DMS114 treated with DMSO at 0.1 percent for 48 hours (cell line): Measurements from ENCODE around the gene RMRP.
"Not testable (repeated sequence)": the region's sequence is repeated elsewhere in the genome, so short reads cannot be mapped to it uniquely, and the experiment has no call there.

Source experiments
- DNase-seq: peaks from one replicate; lab custom pipeline; 2025; ENCODE audit not compliant: unreplicated experiment; lab: John Stamatoyannopoulos, UW

RMRP gene

DNA sequence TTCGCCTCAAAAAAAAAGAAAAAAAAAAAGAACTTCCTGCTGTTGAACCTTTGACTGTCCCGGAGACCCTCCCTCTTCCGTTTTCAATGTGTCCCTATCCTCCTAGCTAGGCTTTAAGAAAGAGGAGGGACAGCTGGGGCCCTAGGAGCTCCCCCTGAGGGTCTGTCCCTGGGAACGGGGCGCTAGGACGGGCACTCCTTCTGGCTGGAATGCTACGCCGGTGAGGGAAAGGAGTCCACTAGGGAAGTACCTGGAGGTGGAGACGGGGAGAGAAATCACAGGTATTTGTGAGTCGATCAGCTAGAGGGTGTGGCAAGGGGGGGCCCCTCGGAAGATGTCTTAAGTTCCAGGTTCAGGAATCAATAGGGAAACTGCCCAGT, 11.7 kb downstream of the RMRP start:
- no peak for DNase-seq

DNA sequence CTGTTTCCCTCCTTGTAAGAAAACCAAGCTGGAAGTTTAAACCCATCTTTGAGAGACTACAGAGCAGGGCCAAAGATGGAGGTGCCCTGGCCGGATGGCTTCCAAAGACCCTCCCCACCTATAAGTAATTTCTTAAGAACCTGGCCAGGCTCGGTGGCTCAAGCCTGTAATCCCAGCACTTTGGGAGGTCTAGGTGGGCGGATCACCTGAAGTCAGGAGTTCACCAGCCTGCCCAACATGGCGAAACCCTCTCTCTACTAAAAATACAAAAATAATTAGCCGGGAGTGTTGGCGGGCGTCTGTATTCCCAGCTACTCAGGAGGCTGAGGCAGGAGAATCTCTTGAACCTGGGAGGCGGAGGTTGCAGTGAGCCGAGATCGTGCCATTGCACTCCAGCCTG, 12.1 kb downstream of the RMRP start:
- not testable (repeated sequence) for DNase-seq

DNA sequence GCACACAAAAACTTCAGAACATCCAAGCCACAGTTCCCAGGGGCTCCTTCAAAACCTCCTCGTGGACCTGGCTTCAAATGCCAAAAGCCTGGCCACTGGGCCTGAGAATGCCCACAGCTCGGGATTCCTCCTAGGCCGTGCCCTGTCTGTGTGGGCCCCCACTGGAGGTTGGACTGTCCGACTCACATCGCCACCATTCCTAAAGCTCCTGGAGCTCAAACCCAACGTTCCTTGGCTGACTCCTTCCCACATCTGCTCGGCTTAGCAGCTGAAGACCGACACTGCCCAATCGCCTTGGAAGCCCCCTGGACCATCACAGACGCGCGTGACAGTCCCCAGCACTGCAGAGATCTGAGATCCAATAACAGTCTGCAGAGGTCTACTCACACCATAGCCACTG, 14.8 kb downstream of the RMRP start:
- DNase-seq, result no peak

DNA sequence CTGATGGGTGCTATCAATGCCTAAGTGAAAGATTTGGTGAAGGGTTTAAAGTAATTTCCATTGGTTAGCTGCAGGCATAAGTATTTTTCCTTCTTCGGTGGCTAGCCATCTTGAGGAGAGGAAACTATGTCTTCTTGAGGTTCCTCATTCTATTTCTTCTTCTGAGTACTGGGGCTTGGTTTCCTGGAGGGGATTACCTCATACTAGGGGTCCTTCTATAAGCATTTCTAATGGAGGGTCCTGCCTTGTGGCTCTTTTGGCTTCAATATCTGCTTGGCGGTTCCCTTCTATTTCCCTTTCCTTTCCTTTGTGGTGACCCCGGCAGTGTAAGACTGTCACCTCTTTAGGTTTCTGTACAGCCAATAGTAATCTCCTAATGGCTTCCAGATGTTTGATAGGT, 16.3 kb downstream of the RMRP start:
- DNase-seq, result not testable (repeated sequence)

DNA sequence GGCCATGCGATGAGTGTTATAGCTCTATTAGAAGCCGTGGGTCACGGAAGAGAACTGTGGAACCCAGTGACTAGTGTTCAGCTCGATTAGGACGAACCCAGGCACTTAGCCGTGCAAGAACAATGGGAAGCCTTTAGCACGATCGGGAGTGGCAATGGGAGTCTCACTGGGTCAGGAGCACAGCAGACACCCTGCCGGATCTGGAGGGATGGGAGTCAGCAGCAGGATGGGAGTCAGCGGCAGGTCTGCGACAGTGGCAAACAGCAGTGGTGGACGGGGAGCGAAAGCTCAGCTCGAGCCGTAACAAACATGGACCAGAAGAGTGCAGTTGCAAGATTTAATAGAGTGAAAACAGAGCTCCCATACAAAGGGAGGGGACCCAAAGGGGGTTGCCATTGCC, 17.4 kb downstream of the RMRP start:
- DNase-seq, result not testable (repeated sequence)

DNA sequence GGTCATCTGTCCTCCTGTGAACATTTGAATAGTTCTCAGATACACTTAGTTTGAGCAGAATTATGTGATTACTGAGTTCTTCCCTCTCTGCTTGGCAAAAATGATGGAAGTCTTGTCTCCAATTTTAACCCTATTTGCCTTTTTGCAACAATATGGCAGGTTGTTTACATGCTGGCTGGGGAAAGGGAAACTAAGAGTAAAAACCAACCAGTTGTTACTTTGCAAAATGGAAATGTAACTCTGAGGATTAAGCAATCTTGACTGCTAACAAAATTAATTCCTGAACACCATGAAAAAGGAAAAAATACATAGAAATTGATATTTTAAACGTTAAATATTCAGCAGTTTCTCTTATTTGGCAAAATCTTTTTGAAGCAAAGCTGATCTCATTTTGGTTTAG, 18.2 kb downstream of the RMRP start:
- DNase-seq, result no peak

DNA sequence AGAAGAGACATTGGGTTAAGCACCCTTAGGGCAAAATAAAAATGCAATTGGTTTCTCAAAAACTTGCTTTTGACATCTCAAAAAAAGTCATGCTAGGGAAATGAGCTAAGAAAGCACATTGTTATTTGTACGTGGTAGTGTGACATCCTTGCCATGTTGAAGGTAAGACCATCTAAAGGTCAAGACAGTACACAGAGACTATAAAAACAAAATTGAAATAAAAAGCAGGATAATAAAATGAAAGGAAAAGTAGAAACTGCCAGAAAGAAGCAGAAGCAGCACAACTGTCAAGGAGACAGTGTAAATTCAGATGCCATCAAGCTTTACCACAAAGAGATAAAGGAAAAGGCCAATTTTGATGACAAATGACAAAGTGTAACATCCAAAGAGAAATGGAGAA, 18.6 kb downstream of the RMRP start:
- DNase-seq, result not testable (repeated sequence)

DNA sequence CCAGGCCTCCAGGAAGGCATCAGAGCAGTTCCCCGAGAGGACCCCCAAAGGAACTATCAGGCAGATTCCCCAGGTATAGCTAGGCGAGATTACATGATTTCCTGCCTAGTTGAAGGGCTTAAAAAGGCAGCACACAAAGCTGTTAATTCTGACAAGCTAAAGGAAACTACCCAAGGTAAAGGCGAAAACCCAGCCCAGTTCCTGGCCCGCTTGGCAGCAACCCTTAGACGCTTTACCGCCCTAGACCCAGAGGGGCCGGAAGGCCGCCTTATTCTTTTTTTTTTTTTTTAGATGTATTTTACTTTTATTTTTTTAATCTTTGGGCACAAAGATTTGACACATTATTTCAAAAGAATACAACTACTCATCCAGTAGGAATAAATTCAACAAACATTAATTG, 19.1 kb downstream of the RMRP start:
- DNase-seq, result not testable (repeated sequence)

DNA sequence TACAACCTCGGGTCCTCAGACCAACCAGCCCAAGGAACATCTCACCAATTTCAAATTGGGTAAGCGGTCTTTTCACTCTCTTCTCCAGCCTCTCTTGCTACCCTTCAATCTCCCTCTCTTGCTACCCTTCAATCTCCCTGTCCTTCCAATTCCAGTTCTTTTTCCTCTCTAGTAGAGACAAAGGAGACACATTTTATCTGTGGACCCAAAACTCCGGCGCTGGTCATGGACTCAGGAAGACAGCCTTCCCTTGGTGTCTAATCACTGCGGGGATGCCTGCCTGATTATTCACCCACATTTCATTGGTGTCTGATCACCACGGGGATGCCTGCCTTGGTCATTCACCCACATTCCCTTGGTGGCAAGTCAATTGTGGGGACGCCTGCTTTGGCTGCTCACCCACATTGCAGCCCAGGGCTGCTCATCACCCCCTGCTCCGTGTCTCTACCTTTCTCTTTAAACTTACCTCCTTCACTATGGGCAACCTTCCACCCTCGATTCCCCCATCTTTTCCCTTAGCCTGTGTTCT, 20.3 kb downstream of the RMRP start:
- DNase-seq, result not testable (repeated sequence)

DNA sequence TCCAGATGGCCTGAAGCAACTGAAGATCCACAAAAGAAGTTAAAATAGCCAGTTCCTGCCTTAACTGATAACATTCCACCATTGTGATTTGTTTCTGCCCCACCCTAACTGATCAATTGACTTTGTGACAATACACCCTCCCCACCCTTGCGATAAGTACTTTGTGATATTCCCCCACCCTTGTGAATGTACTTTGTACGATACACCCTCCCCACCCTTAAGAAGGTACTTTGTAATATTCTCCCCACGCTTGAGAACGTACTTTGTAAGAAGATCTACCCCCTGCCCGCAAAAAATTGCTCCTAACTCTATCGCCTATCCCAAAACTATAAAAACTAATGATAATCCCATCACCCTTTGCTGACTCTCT, 21.0 kb downstream of the RMRP start:
- not testable (repeated sequence) for DNase-seq

DNA sequence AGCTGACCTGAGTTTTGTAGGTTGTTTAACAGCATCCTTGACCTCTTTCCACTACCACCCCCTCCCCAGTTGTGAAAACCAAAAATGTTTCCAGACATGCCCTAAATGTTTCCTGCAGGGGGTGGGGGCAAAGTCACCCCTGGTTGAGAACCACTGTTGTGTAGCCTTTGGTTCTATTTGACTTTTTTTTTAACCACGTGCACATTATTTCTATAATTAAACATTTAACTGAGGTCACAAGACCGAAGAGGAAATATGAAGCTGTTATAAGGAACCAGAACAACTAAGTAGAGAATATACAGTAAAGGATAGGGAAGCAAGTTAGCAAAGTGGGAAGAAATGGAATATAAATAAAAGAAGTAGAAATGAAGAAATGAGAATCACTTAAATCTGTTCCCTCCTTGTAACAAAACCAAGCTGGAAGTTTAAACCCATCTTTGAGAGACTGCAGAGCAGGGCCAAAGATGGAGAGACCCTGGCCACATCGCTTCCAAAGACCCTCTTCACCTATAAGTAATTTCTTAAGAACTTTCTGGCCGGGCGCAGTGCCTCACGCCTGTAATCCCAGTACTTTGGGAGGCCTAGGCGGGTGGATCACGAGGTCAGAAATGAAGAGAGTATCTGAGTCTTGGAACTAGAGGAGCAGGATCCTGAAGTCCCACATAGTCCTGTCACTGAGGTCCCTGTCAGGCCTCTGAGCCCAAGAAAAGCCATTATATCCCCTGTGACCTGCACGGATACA, 21.5 kb downstream of the RMRP start:
- DNase-seq, result no peak

DNA sequence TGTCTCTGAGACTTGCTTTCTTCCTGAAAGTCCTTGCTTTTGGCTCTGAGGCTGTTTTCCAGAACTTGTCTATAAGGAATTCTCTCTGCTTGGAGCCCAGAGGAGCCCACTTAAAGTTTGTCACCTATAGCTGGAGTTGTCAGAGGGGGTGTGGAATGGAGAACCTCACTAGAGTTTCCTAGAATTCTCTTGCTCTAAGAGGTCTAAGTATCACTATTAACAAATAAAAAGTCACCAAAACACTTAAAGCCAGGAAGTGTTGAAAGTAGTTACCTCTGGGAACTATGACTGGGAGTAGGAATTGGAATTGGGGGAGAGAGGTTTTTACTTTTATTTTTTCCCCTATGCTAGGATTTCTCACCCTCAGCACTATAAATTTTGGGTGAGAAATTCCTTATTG, 22.1 kb downstream of the RMRP start:
- no peak for DNase-seq

DNA sequence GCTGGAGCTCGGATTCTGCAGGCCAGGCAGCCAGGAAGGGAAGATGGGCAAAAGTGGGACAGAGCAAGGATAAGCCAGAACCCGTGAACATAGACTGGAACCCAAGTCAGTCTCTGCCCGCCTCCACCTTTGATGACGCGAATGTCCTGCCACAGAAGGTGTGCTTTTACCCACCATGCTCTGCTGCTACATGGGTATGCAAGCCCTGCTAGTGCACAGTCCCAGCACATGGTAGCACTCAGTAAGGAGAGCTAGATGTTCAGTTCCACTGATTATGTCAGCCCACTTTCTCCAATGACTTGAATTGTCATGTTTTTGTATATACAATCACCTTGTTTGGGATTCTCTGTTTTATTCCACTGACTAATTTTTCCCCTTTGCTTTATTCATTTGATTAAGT, 28.2 kb downstream of the RMRP start:
- no peak for DNase-seq

DNA sequence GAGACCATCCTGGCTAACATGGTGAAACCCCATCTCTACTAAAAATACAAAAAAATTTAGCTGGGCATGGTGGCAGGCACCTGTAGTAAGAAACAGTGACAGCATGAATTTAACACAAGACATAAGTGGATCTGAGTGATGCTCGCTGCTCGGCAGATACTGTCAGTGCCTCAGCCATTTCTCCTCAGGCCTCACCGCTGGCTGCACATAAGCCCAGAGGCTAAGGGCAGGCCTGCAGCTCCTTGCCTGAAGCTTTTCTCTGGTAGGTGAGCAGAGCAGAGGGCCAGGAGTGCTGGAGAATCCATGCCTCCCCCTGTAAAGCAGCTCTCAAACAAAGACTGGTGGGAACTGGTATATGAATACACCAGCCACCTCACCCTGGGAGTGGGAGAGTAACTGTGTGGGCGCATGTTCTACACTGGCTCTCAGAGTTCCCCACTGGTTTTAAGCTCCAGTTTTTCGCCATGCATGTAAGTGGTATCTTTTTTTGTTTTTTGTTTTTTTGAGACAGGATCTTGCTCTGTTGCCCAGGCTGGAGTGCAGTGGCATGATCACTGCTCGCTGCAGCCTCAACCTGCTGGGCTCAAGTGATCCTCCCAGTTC, 29.3 kb downstream of the RMRP start:
- DNase-seq, result no peak

DNA sequence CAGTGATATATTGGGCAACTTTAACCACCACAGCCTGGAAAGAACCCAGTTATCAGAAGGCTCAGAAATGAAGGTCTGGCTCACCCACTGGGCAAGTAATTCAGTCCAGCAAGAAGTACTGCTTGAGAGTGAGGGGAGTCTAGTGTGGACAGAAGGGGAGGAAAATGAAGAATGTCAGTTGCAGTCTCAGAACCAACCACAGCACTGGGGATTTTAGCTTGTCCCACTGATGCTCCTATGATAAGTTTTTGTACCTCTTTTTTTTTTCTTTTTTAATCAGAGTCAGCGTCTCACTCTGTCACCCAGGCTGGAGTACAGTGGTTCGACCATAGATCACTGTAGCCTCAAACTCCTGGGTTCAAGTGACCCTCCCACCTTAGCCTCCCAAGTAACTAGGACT, 30.2 kb downstream of the RMRP start:
- no peak for DNase-seq

DNA sequence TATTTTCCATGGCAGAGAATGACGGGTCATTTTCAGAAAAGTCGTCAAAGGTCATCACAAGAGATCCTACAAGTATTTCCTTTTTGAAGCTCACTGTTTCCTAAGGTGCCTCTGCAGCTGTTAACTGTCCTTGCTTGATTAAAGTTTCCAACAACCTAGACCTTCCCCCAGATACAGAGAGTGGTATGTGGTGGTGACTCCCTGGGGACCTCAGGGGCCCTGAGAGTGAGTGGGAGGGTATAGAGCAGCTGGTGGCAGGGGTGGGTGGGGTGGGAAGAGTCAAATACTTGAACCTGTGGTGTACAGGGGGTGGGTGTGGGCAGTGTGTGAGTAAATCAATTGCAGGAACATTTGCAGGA, 38.0 kb downstream of the RMRP start:
- no peak for DNase-seq

DNA sequence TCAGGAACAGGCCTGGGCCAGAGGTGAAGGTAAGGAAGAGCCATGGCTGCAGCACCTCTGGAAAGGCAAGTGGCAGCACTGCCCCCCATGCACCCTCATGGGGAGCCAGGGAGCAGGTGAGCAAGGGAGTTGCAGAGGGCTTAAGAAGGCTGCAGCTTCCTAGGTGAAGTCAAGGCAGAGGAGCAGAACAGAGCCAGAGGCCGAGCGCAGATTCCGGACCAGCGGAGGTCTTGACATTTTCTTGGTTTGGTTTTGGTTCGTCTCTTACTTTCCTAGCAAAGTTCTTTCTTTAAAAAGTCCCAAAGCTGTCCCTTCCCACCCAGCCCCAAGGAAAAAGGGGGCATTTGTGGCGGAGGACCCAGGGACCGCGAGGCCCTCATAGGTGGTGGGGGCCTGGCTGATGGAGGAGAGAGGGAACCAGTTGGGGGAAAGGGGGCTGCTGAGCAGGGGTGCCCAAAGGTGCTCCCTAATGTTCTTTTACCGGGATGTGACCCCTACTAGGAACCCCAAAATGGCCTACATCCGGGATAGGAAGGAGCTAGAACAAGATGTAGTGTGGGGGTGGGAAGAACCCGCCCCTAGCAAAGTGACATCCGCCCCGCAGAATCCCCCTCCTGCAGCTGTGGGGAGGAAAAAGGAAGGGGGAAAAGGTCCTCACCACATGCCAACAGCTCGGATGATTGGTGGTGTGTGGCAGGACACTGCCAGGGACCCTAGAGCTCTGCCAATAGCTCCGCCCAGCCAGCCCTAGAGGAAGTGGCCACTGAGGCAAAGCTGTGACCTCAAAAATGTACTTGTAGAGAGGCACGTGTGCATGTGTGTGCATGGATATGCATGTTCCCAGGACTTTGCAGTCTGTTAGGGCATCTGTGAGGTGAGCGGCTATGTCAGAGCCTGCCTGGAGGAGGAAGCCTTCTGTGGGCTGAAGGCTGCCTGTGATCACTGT, 38.7 kb downstream of the RMRP start:
- DNase-seq, result no peak

DNA sequence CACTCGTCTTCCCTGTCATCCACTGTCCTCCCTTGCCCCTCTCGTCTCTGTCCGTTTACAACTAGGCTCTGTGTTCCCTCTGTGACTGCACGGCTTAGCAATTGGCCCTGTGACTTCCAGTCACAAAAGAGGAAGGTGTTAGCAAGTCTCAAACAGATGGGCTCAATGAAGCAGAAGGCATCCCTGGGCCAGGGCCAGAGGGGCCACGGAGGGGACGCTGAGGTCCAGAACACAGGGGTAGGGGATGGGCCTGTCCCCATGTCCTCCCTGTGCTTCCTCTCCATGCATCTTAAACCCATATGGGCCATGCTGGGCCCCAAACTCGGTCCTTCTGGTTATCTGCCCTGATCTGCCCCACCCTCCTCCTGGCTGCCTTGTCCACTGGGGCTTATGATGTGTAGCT, 39.5 kb downstream of the RMRP start, which contains the start of gene CD72:
TSS of gene CD72 (minus strand) at position 89 of the 403 bp plus-strand sequence. CDS start 110 bp downstream, outside the sequence.
- DNase-seq, result no peak

DNA sequence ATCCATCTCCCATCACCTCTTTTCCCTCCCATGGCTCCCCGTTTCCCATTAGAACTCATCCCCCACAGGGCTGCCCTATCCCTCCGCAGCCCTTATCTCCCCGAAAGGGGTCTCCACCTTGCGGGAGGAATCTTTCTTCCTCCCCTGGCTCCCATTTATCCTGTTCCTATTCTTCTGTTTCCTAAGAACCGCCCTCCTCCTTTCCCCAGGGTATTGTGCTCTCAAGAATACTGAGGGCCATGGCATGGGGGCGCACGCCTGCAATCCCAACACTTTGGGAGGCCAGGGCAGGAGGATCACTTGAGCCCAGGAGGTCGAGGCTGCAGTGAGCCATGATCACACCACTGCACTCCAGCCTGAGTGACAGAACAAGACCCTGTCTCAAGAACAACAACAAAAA, 40.3 kb downstream of the RMRP start:
- no peak for DNase-seq

DNA sequence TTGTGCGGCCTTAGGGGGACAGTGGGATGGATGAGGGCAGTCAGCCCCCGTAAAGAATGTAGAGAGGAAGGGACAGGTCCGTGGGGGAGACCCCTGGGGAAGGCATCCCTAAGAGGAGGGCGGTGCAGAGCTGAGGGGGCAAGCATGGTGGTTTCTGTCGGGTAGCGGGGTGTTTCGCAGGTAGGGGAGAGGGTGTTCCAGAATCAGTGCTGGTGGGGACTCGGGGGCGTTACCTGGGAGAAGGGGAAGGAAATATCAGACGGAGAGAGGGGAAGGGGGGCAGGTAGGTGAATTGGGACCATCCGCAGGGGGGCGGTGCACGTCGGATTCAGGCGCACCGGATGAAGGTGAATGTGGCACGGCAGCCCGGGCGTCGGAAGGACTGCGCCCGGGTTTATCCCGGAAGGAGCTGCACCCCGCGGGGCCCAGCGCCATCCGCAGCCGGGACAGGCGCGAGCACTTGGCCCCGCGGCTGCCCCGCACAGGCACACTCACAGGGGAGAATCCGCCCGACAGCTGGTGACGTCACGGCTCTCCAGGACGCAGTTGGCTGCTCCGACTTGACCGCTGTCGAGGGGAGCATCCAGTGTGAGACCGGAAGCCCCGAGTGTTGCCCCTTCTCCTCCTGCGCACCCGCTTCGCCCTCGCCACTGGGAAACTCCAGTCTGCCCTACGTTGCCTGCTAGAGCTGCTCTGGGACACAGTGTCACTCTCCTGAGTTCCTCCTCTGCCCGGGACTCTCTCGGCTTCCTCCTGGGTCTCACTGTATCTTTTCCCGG, 40.9 kb downstream of the RMRP start:
- no peak for DNase-seq
